Measurements from ENCODE around the gene GPX2. TPM values are rescaled to one million over a fixed set of nuclear protein-coding genes. Genes with fewer than 3 reads are reported as not detected.
A peak's percentile ranks its signal among the peaks of the same experiment; 100 is the strongest.

The GPX2 gene
- total RNA-seq, 2 experiments from 2014 or later: not detected

GRCh38 chr14:64958201-64958600 is 15.7 kb upstream of the GPX2 start:
- Mint-ChIP-seq H3K4me1 (no peaks in the 10 kb centered on the region), H3K36me3 (ENCODE audit: low read depth) (no peaks in the 10 kb centered on the region), H3K9me3 (ENCODE audit: low read depth) (no peaks in the 10 kb centered on the region), H3K4me3 (no peak overlapping the region), H3K27me3 (no peaks in the 10 kb centered on the region), H3K27ac (no peak overlapping the region)
- CTCF ChIA-PET: interaction anchor here (0.6 to 0.9 kb wide), 2 partner anchors 27 to 494 kb away, joined by 4 to 5 read pairs; no protein-coding TSS in a partner anchor
- DNase-seq (no peak), ATAC-seq (no peak)
- POLR2A ChIA-PET: no interaction called here
- intact Hi-C loops (cut with DNase I, micrococcal nuclease): no loop called here

DNA sequence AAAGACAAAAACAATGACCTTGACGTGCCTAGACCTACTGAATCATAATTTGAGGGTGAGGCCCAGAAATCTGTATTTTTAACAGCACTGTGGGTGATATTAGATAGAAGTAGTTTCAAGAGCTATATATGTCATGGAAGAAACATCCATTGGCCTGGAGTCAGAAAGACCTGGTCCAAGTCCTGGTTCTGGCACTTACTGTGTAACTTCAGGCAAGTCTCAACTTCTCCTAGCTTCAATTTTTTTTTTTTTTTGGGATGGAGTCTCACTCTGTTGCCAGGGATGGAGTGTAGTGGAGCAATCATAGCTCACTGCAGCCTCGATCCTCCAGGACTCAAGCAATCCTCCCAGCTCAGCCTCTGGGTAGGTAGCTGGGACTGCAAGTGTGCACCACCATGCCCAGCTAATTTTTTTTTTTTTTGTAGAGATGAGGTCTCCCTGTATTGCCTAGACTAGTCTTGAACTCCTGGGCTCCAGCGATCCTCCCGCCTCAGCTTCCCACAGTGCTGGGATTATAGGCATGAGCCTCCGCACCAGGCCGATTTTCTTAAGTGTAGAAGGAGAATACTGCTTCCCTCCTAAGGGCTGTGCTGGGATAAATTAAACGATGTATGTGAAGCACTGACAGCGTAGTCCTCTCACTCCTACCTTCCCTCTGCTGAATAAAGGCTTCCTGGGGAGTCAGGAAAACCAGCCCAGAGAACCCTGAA is 14.3 kb upstream of the GPX2 start:
- DNase-seq (no peak), ATAC-seq (no peak)
- Mint-ChIP-seq H3K36me3 (ENCODE audit: low read depth) (no peaks in the 10 kb centered on the region), H3K27me3 (no peaks in the 10 kb centered on the region), H3K9me3 (ENCODE audit: low read depth) (no peaks in the 10 kb centered on the region), H3K27ac (no peak overlapping the region), H3K4me3 (no peak overlapping the region), H3K4me1 (peaks cover 3% of the 10 kb centered on the region)
- intact Hi-C loops (cut with DNase I, micrococcal nuclease): no loop called here
- POLR2A ChIA-PET: no interaction called here
- CTCF ChIA-PET: interaction anchor here (0.7 to 1.1 kb wide), 3 partner anchors 30 to 198 kb away, joined by 3 to 6 read pairs (median 4); partner anchors contain the start of gene FNTB

DNA sequence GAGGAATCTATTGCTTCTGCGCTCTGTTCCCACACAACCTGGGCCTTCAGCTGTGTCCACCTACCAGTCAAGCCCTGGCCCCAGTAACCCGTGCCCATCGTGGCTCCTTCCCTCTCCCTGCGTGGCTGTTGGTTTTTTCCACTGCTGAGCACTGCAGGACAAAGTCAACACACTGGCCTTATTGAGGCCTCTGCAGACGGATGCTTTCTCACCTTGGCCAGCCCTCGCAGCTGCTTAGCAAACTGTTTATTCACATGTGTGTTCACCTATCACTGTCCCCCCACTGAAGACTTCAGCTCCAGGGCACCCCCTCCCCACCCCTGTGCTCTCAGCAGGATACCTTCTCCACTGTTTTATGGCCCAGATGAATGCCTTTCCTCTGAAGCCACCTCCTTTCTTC is 12.8 kb upstream of the GPX2 start:
- Mint-ChIP-seq H3K9me3 (ENCODE audit: low read depth) (no peaks in the 10 kb centered on the region), H3K36me3 (ENCODE audit: low read depth) (peaks cover 8% of the 10 kb centered on the region), H3K4me3 (no peak overlapping the region), H3K4me1 (peaks cover 3% of the 10 kb centered on the region), H3K27me3 (no peaks in the 10 kb centered on the region), H3K27ac (no peak overlapping the region)
- DNase-seq (no peak), ATAC-seq (no peak)
- ChIA-PET CTCF (no interaction called here), POLR2A (no interaction called here)
- intact Hi-C loops (cut with DNase I, micrococcal nuclease): no loop called here

GRCh38 chr14:64954491-64955240 is 12.1 kb upstream of the GPX2 start:
- H3K27me3 Mint-ChIP-seq: no peaks in the 10 kb centered on the region
- ChIA-PET POLR2A (no interaction called here), CTCF (no interaction called here)
- H3K27ac Mint-ChIP-seq: no peak overlapping the region
- no peak for DNase-seq
- H3K4me3 Mint-ChIP-seq: no peak overlapping the region
- intact Hi-C loops (cut with DNase I, micrococcal nuclease): no loop called here
- peaks cover 3% of the 10 kb centered on the region for H3K4me1 Mint-ChIP-seq
- no peaks in the 10 kb centered on the region for H3K9me3 Mint-ChIP-seq (ENCODE audit: low read depth)
- no peak for ATAC-seq
- peaks cover 10% of the 10 kb centered on the region for H3K36me3 Mint-ChIP-seq (ENCODE audit: low read depth)

DNA sequence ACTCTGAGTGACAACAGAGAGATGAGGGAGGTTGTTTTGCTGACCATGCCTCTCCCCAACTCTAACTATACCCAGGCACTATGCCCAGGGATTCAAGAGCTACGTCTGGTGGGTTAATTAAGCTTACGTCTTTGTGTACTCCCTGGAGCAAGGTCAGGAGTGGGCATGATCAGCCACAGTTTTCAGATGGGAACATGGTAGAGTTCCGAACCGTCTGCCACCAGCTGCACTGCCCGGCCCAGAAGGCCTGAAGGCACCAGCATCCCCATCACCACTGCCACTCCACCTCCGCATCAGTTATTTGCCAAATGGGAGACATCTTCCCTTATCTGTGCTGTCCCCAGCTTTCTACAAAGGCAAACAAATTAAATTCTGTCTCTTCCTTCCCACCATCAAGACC is 11.1 kb upstream of the GPX2 start:
- intact Hi-C loops (cut with DNase I, micrococcal nuclease): no loop called here
- Mint-ChIP-seq H3K27me3 (no peaks in the 10 kb centered on the region), H3K27ac (no peak overlapping the region), H3K4me3 (no peak overlapping the region), H3K4me1 (peaks cover 3% of the 10 kb centered on the region), H3K9me3 (ENCODE audit: low read depth) (no peaks in the 10 kb centered on the region), H3K36me3 (ENCODE audit: low read depth) (peaks cover 12% of the 10 kb centered on the region)
- ATAC-seq (no peak), DNase-seq (no peak)
- ChIA-PET POLR2A (no interaction called here), CTCF (interaction anchor here (0.7 to 1.1 kb wide), 2 partner anchors 16 to 30 kb away, joined by 3 to 4 read pairs; no protein-coding TSS in a partner anchor)

DNA sequence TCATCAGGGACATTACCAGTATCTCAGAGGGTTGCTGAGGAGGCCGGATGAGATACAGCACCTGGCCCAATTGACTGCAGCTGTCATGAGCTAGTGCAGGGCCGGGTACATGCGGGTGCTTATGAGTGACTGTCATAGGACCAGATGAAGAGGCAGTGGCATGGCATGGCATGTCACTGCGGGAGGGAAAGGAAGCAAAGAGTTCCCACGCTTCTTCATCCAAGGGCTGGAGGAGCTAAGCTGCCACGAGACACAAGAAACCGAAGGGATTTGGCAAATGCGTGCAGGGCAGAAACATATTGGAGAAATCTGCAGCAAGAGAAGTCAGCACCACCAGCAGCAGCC is 10.7 kb upstream of the GPX2 start:
- no peak for DNase-seq
- Mint-ChIP-seq H3K9me3 (ENCODE audit: low read depth) (no peaks in the 10 kb centered on the region), H3K4me3 (no peak overlapping the region), H3K4me1 (peaks cover 3% of the 10 kb centered on the region), H3K27me3 (no peaks in the 10 kb centered on the region), H3K36me3 (ENCODE audit: low read depth) (peaks cover 13% of the 10 kb centered on the region), H3K27ac (no peak overlapping the region)
- intact Hi-C loops (cut with DNase I, micrococcal nuclease): no loop called here
- ATAC-seq: no peak
- ChIA-PET POLR2A (no interaction called here), CTCF (interaction anchor here (0.7 to 1.1 kb wide), 2 partner anchors 16 to 29 kb away, joined by 3 to 4 read pairs; no protein-coding TSS in a partner anchor)

- Mint-ChIP-seq H3K36me3 (ENCODE audit: low read depth) (peaks cover 13% of the 10 kb centered on the region), H3K9me3 (ENCODE audit: low read depth) (no peaks in the 10 kb centered on the region), H3K4me1 (peaks cover 3% of the 10 kb centered on the region), H3K27ac (peak overlapping the region; percentile 3), H3K4me3 (no peak overlapping the region), H3K27me3 (no peaks in the 10 kb centered on the region)
- ChIA-PET CTCF (interaction anchor here (1.1 to 1.2 kb wide), 2 partner anchors 15 to 29 kb away, joined by 3 to 4 read pairs; no protein-coding TSS in a partner anchor), POLR2A (no interaction called here)
- DNase-seq (no peak), ATAC-seq (peak; percentile 69)
- intact Hi-C loops (cut with DNase I, micrococcal nuclease): no loop called here
Measured at GRCh38 chr14:64952598-64953309, 10.2 kb upstream of the GPX2 start.

DNA sequence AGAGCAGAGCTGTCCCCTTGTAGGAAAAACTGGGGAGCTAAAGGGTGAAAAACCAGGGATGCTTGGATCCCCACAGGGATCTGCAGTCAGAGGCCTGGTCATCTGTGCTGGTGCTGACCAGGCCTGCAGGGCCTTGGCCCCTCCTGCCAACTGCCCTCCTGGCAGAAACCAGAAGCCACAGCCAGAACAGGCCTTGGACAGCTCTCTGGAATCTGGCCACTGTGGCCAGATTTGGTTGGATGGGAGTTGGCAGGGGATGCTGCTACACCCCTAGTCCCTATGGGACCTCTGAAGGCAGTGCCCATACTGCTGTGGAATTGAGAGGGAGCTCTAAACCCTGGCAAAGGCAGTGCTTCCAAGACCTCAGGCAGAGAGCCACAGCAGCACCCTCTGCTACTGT is 9.2 kb upstream of the GPX2 start:
- POLR2A ChIA-PET: no interaction called here
- intact Hi-C loops (cut with DNase I, micrococcal nuclease): no loop called here
- DNase-seq (no peak), ATAC-seq (no peak)
- no peak overlapping the region for H3K27ac Mint-ChIP-seq
- no peak overlapping the region for H3K4me3 Mint-ChIP-seq
- H3K27me3 Mint-ChIP-seq: no peaks in the 10 kb centered on the region
- peaks cover 15% of the 10 kb centered on the region for H3K36me3 Mint-ChIP-seq (ENCODE audit: low read depth)
- CTCF ChIA-PET: interaction anchor here (0.7 to 1.2 kb wide), 2 partner anchors 11 to 28 kb away, joined by 3 read pairs; no protein-coding TSS in a partner anchor
- no peaks in the 10 kb centered on the region for H3K9me3 Mint-ChIP-seq (ENCODE audit: low read depth)
- peaks cover 7% of the 10 kb centered on the region for H3K4me1 Mint-ChIP-seq

DNA sequence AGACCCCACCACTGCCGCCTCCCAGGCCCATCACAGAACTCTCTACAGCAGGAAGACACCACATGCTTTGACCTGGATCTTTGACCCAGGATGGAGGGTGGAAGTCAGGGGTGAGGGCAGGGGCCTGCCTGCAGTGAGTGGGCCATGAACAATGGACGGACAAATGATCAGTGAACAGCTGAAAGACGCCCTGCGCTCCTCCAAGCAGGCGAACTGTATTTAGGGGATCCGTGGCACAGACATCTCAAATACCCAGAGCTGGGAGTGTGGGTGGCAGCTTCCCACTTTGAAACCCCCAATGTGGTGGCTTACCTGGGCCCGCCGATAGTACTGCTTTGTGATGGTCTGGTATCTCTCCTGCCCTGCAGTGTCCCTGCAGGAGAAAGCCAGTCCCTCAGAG is 8.7 kb upstream of the GPX2 start:
- intact Hi-C loops (cut with DNase I, micrococcal nuclease): no loop called here
- H3K4me3 Mint-ChIP-seq: no peak overlapping the region
- peaks cover 18% of the 10 kb centered on the region for H3K36me3 Mint-ChIP-seq (ENCODE audit: low read depth)
- H3K9me3 Mint-ChIP-seq (ENCODE audit: low read depth): no peaks in the 10 kb centered on the region
- DNase-seq (no peak), ATAC-seq (no peak)
- H3K4me1 Mint-ChIP-seq: peaks cover 12% of the 10 kb centered on the region
- CTCF ChIA-PET: interaction anchor here (0.7 kb wide), 1 partner anchor 11 kb away, joined by 3 read pairs; no protein-coding TSS in a partner anchor
- H3K27ac Mint-ChIP-seq: no peak overlapping the region
- no peaks in the 10 kb centered on the region for H3K27me3 Mint-ChIP-seq
- POLR2A ChIA-PET: no interaction called here

GRCh38 chr14:64950889-64951288 is 8.3 kb upstream of the GPX2 start:
- no peaks in the 10 kb centered on the region for H3K9me3 Mint-ChIP-seq (ENCODE audit: low read depth)

GRCh38 chr14:64948612-64949210 is 6.2 kb upstream of the GPX2 start:
- intact Hi-C loops (cut with DNase I, micrococcal nuclease): no loop called here
- Mint-ChIP-seq H3K4me1 (peaks cover 20% of the 10 kb centered on the region), H3K4me3 (no peak overlapping the region), H3K27ac (no peak overlapping the region), H3K27me3 (no peaks in the 10 kb centered on the region), H3K9me3 (ENCODE audit: low read depth) (no peaks in the 10 kb centered on the region), H3K36me3 (ENCODE audit: low read depth) (peaks cover 18% of the 10 kb centered on the region)
- ATAC-seq (no peak), DNase-seq (no peak)
- ChIA-PET CTCF (interaction anchor here (1.5 kb wide), 1 partner anchor 57 kb away, joined by 4 read pairs; no protein-coding TSS in a partner anchor), POLR2A (no interaction called here)

More at GRCh38 chr14:64950889-64951288, 8.3 kb upstream of the GPX2 start:
- ATAC-seq (no peak), DNase-seq (no peak)
- ChIA-PET POLR2A (no interaction called here), CTCF (interaction anchor here (1.0 kb wide), 1 partner anchor 31 kb away, joined by 5 read pairs; no protein-coding TSS in a partner anchor)
- no peak overlapping the region for H3K27ac Mint-ChIP-seq
- peaks cover 18% of the 10 kb centered on the region for H3K36me3 Mint-ChIP-seq (ENCODE audit: low read depth)
- peaks cover 12% of the 10 kb centered on the region for H3K4me1 Mint-ChIP-seq
- no peaks in the 10 kb centered on the region for H3K27me3 Mint-ChIP-seq
- intact Hi-C loops (cut with DNase I, micrococcal nuclease): no loop called here
- no peak overlapping the region for H3K4me3 Mint-ChIP-seq
